Spleen (tissue), 11 donors: Measurements from ENCODE around the gene THSD4. TPM values are rescaled to one million over a fixed set of nuclear protein-coding genes. Genes with fewer than 3 reads are reported as not detected.
A peak's percentile ranks its signal among the peaks of the same experiment; 100 is the strongest.
"Not testable (repeated sequence)": the region's sequence is repeated elsewhere in the genome, so short reads cannot be mapped to it uniquely, and the experiment has no call there.

Experiments
- DNase-seq: peaks from one replicate; pipeline ENCODE4 v3.0.0-alpha.2; 2020
- H3K27ac ChIP-seq, 8 donors: fragments of 200-600 bp; sonication (generic) in 7 of 8; 1 replicate in 4 of 8; 2 replicates in 4 of 8; pipeline versions ENCODE4 v1.5.0 to v1.8.0; 2016 to 2021; ENCODE audit warnings: inconsistent platforms in 4 of 8, mild to moderate bottlenecking in 4 of 8, moderate library complexity in 1 of 8
- H3K27me3 ChIP-seq, 7 donors: fragments of 200-600 bp; sonication (generic) in 6 of 7; replicated peaks in 1 of 7; 1 replicate in 4 of 7; 2 replicates in 3 of 7; pipeline versions ENCODE4 v1.5.0 to v1.8.0; 2016 to 2021; ENCODE audit warnings: inconsistent platforms in 3 of 7, mild to moderate bottlenecking in 1 of 7
- H3K36me3 ChIP-seq, 6 donors: fragments of 200-600 bp; sonication (generic) in 5 of 6; 1 replicate in 4 of 6; 2 replicates in 2 of 6; pipeline versions ENCODE4 v1.5.0 to v1.8.0; 2016 to 2021; ENCODE audit warnings: inconsistent platforms in 2 of 6
- H3K4me1 ChIP-seq, 6 donors: fragments of 200-600 bp; sonication (generic) in 5 of 6; 1 replicate in 3 of 6; 2 replicates in 3 of 6; pipeline versions ENCODE4 v1.5.0 to v1.8.0; 2016 to 2021; ENCODE audit warnings: inconsistent platforms in 3 of 6
- H3K4me3 ChIP-seq, 8 donors: fragments of 200-600 bp; sonication (generic) in 7 of 8; 1 replicate in 4 of 8; 2 replicates in 4 of 8; pipeline versions ENCODE4 v1.5.0 to v1.8.0; 2016 to 2021; ENCODE audit warnings: inconsistent platforms in 4 of 8, mild to moderate bottlenecking in 4 of 8, moderate library complexity in 2 of 8
- H3K9me3 ChIP-seq, 8 donors: fragments of 200-600 bp; sonication (generic) in 7 of 8; 1 replicate in 4 of 8; 2 replicates in 4 of 8; pipeline versions ENCODE4 v1.5.0 to v1.8.0; 2016 to 2021; ENCODE audit warnings: inconsistent platforms in 4 of 8
- POLR2A ChIP-seq, 3 donors: fragments of 450-650 bp; IDR thresholded peaks; one replicate each; pipeline ENCODE4 v1.5.1; 2017; ENCODE audit warnings: antibody characterized with exemption in 3 of 3, mild to moderate bottlenecking in 1 of 3
- POLR2AphosphoS5 ChIP-seq, 3 donors: sonication (generic); formaldehyde crosslinking; IDR thresholded peaks; one replicate each; pipeline ENCODE4 v1.5.1; 2017; ENCODE audit warnings: antibody characterized with exemption in 3 of 3
- WGBS, 5 donors: extraction: QIAGEN DNeasy Blood & Tissue Kit in 3 of 5; methylation state at CpG; one replicate each; pipeline versions ENCODE4 v1.1.5 to v1.1.7; 2013 to 2018; 5-methylcytosine and 5-hydroxymethylcytosine counted together
- intact Hi-C: fragments of 100-400 bp; cut with DNase I; formaldehyde crosslinking; loops from one replicate; pipeline ENCODE4 v1.15.0; 2023; ENCODE audit warnings: low total_unique reads
- polyA plus RNA-seq, 3 donors: library from polyadenylated mRNA; stranded (reverse); fragments of 200-250 nt; gene quantifications; one replicate each; pipeline ENCODE4 v1.2.1, GENCODE V29; 2013
- total RNA-seq, 7 donors: library from RNA; depleted of rRNA in 3 of 7; stranded (reverse); fragments of >200 nt in 3 of 7; fragmentation: NEBNext Ultra II Directional in 4 of 7; extraction: Animal tissue kit (Norgen Biotek cat#: 25700) in 4 of 7; gene quantifications; one replicate each; pipeline versions ENCODE4 v1.1.0 to v1.2.1, GENCODE V29; 2016 to 2021
- TF ChIP-seq, protein P1 (sequence below), 11 experiments: fragments of 200-600 bp in 7 of 11; fragments of 450-650 bp in 4 of 11; sonication (generic) in 4 of 11; IDR thresholded peaks in 8 of 11; conservative IDR thresholded peaks in 3 of 11; 1 replicate in 7 of 11; 2 replicates in 4 of 11; pipeline versions ENCODE4 v1.4.0 to v1.8.0; 2016 to 2021; ENCODE audit warnings: antibody characterized with exemption in 11 of 11, inconsistent platforms in 4 of 11, mild to moderate bottlenecking in 1 of 11
- donor health status: healthy with polysubstance abuse.
- donor health status: DM: no; HTN: no; CAD: no; lungs with moderate emphysema.
- donor health status: DM: no; HTN: no; CAD: no.
- donor health status: Bipolar disorder and iron deficiency.
- donor health status: healthy.
- donor health status: DM: no; HTN: no; CAD: no.
- donor health status: DM: yes; HTN: yes; CAD: no.

The THSD4 gene
- total and polyA plus RNA-seq, 10 donors: 0.29 to 11.3 (median 3.4) TPM

DNA sequence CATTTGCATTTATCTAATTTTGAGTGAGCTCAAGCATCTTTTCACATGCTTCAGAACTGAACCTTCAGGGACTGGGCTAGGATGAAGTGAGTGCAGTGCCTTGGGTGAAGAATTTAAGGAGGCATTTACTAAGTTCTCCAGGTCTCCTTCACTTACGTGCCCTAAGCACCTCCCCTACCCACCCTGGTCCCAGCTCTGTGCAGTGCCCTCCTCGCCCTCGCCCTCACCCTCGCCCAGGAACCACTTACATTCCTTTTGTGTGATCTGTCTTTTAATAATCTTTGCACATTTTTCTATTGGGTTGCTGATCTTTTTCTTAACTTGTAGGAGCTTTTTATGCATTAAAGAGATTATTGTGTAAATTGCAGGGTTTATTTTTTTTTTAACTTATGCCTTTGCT is 322.6 kb downstream of the THSD4 start:
- Histone ChIP-seq H3K4me1 (peaks cover 0 to 4% (median 0%) of the 10 kb centered on the region in 6 donors), H3K4me3 (no peak overlapping the region), H3K27me3 (peaks cover 0 to 3% (median 0%) of the 10 kb centered on the region in 7 donors), H3K27ac (no peak overlapping the region), H3K36me3 (no peaks in the 10 kb centered on the region), H3K9me3 (no peaks in the 10 kb centered on the region)
- intact Hi-C loops: loop anchor here (10.0 kb wide), 2 partner anchors 323 to 613 kb away; partner anchors contain the start of gene THSD4
- 82 to 95% (median 91%) methylated on average over 4 of the region's 4 CpGs for WGBS, 5 donors
- DNase-seq: no peak
- TF ChIP-seq POLR2A (IDR thresholded peaks at IDR 0.05) (no peak), POLR2AphosphoS5 (IDR thresholded peaks at IDR 0.05) (no peak)
- TF ChIP-seq, protein P1, sequence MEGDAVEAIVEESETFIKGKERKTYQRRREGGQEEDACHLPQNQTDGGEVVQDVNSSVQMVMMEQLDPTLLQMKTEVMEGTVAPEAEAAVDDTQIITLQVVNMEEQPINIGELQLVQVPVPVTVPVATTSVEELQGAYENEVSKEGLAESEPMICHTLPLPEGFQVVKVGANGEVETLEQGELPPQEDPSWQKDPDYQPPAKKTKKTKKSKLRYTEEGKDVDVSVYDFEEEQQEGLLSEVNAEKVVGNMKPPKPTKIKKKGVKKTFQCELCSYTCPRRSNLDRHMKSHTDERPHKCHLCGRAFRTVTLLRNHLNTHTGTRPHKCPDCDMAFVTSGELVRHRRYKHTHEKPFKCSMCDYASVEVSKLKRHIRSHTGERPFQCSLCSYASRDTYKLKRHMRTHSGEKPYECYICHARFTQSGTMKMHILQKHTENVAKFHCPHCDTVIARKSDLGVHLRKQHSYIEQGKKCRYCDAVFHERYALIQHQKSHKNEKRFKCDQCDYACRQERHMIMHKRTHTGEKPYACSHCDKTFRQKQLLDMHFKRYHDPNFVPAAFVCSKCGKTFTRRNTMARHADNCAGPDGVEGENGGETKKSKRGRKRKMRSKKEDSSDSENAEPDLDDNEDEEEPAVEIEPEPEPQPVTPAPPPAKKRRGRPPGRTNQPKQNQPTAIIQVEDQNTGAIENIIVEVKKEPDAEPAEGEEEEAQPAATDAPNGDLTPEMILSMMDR (IDR thresholded peaks at IDR 0.05 in 8 of 11, conservative IDR thresholded peaks at IDR 0.05 in 3 of 11): no peak

DNA sequence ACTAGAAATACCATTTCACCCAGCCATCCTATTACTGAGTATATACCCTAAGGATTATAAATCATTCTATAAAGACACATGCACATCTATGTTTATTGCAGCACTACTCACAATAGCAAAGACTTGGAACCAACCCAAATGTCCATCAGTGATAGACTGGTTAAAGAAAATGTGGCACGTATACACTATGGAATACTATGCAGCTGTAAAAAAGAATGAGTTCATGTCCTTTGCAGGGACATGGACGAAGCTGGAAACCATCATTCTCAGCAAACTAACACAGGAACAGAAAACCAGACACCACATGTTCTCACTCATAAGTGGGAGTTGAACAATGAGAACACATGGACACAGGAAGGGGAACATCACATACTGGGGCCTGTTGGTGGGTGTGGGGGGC is 324.2 kb downstream of the THSD4 start:
- not testable (repeated sequence) for H3K4me1 ChIP-seq
- WGBS, 5 donors: 76 to 95% (median 80%) methylated on average over 2 of the region's 2 CpGs
- intact Hi-C loops: loop anchor here (10.0 kb wide), 2 partner anchors 325 to 615 kb away; partner anchors contain the start of gene THSD4

DNA sequence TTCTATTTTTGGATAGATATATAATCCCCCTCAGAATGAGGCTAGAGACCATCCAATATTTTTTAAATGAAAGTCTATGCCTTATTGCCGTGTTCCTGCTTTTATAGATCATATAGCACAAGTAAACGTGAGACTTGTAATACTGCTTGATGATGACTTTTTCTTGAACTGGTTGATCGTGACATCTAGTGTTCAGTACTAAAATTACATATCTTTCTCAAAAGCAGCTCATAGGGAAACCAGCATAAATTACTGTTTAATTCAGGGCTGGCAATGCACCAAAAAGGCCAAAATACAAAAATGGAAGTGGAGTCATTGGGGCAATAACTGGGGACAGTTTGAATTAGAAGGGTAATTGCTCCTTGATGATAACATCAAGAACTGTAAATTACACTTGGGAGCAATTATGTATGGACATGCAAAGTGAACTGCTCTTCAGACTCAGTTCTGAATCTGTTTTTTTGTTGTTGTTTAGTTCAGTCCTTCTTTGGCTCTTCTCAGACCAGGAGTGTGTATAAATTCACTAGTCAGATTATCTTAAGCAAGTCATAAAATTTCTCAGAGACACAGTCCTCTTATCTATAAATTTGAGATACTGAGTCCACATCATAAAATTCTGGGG is 325.3 kb downstream of the THSD4 start:
- H3K36me3 ChIP-seq: no peaks in the 10 kb centered on the region
- H3K4me1 ChIP-seq: peaks cover 0 to 10% (median 2%) of the 10 kb centered on the region in 6 donors
- 0 to 3% (median 1%) methylated on average over 3 of the region's 3 CpGs for WGBS, 5 donors
- intact Hi-C loops: no loop called here
- DNase-seq: no peak
- no peak overlapping the region for H3K4me3 ChIP-seq
- H3K27me3 ChIP-seq: peaks cover 0 to 6% (median 0%) of the 10 kb centered on the region in 7 donors
- no peak overlapping the region for H3K27ac ChIP-seq
- no peaks in the 10 kb centered on the region for H3K9me3 ChIP-seq
- TF ChIP-seq POLR2A (IDR thresholded peaks at IDR 0.05): no peak
- TF ChIP-seq POLR2AphosphoS5 (IDR thresholded peaks at IDR 0.05): no peak
- TF ChIP-seq, protein P1 (IDR thresholded peaks at IDR 0.05 in 8 of 11, conservative IDR thresholded peaks at IDR 0.05 in 3 of 11): peak in 9 of 11 experiments; percentile 6 to 70 (median 51)

More for the DNA sequence above, 324.2 kb downstream of the THSD4 start:
- DNase-seq, H3K4me3 ChIP-seq, H3K36me3 ChIP-seq, H3K9me3 ChIP-seq, H3K27me3 ChIP-seq, H3K27ac ChIP-seq: not testable (repeated sequence)

DNA sequence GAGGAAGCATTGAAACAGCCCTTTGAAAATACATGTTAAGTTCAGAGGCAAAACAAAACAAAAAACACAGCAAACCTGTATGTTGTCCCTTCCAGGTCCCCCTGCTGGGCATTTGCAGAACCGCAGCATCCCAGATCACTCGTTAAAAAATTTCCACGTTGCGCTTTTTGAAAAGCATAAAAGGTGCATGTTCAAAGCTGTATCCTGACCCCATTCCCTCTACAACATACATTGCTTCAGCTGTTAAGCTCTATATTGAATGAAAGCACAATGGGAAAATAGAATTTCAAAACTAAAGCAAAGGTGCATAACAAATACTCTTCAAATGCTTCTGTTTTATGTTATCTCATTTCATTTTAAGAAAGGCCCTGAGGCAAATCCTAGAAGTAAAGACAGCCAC is 328.3 kb downstream of the THSD4 start:
- TF ChIP-seq, protein P1 (IDR thresholded peaks at IDR 0.05 in 8 of 11, conservative IDR thresholded peaks at IDR 0.05 in 3 of 11): peak; percentile 30 to 83 (median 72)
- no peak for TF ChIP-seq POLR2AphosphoS5 (IDR thresholded peaks at IDR 0.05)
- no peak for DNase-seq
- Histone ChIP-seq H3K36me3 (no peaks in the 10 kb centered on the region), H3K4me1 (peaks cover 0 to 10% (median 2%) of the 10 kb centered on the region in 6 donors), H3K9me3 (no peaks in the 10 kb centered on the region), H3K27ac (no peak overlapping the region), H3K27me3 (peaks cover 0 to 25% (median 0%) of the 10 kb centered on the region in 7 donors), H3K4me3 (no peak overlapping the region)
- intact Hi-C loops: no loop called here
- 11 to 21% (median 20%) methylated on average over 4 of the region's 4 CpGs for WGBS, 5 donors
